Mammary epithelial cell (primary cell): ENCODE results near the gene PNLIPRP1.

Experiments used
- EZH2 ChIP-seq: IDR thresholded peaks from 2 replicates; pipeline ENCODE4 v1.6.1; 2012; ENCODE audit warnings: low read length, inconsistent platforms, borderline replicate concordance
- TF ChIP-seq, protein P1 (sequence below), 2 donors: IDR thresholded peaks in 1 of 2; conservative IDR thresholded peaks in 1 of 2; 2 replicates each; pipeline ENCODE4 v1.5.1; 2011 to 2012; ENCODE audit warnings: inconsistent platforms in 2 of 2, low read length in 2 of 2, mild to moderate bottlenecking in 2 of 2, control low read depth in 1 of 2, low read depth in 1 of 2; ENCODE audit not compliant: insufficient read depth in 1 of 2; ENCODE audit errors: extremely low read depth in 1 of 2

DNA sequence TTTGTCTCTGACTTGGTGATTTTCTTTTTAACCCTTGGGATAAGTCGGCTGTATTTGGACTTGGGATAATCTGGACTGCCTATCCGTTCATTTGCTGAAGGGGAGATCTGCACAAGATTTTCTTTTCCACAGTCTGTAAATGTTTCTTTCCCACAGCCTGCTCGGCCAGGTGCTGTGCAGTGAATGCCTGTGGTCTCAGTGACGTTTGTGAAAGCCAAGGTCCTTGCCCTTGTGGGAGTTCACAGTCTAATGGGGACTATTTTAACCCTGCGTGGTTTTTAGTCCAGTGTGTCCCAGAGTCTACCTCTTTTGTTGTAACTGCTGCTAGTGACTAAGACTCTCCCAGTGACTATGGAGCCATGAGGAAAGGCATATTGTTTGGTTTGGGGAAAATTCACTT, 36.1 kb upstream of the PNLIPRP1 start:
- TF ChIP-seq EZH2, result no peak
- TF ChIP-seq, protein P1, sequence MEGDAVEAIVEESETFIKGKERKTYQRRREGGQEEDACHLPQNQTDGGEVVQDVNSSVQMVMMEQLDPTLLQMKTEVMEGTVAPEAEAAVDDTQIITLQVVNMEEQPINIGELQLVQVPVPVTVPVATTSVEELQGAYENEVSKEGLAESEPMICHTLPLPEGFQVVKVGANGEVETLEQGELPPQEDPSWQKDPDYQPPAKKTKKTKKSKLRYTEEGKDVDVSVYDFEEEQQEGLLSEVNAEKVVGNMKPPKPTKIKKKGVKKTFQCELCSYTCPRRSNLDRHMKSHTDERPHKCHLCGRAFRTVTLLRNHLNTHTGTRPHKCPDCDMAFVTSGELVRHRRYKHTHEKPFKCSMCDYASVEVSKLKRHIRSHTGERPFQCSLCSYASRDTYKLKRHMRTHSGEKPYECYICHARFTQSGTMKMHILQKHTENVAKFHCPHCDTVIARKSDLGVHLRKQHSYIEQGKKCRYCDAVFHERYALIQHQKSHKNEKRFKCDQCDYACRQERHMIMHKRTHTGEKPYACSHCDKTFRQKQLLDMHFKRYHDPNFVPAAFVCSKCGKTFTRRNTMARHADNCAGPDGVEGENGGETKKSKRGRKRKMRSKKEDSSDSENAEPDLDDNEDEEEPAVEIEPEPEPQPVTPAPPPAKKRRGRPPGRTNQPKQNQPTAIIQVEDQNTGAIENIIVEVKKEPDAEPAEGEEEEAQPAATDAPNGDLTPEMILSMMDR (conservative IDR thresholded peaks at IDR 0.05 in 1 of 2, IDR thresholded peaks at IDR 0.05 in 1 of 2; ENCODE audit: extremely low read depth in 1 of 2, insufficient read depth in 1 of 2, low read depth in 1 of 2, low read length in 2 of 2), result no peak
